T-helper 2 cell treated with Interferon-gamma antibody and Interleukin-4, amounts not matched to agents 5 μg/mL and 100 μg/mL, for 36 hours (primary cell): ENCODE measurements around the gene MNDA.
"Not testable (repeated sequence)": the region's sequence is repeated elsewhere in the genome, so short reads cannot be mapped to it uniquely, and the experiment has no call there.

ENCODE experiments used
- DNase-seq: peaks from one replicate; pipeline ENCODE4 v3.0.0; 2021; ENCODE audit warnings: low spot score
- H3K27ac Mint-ChIP-seq: one replicate; pipeline ENCODE4 v1.8.0; 2021; ENCODE audit warnings: mild to moderate bottlenecking, mixed read lengths
- H3K27me3 Mint-ChIP-seq: one replicate; pipeline ENCODE4 v1.8.0; 2021; ENCODE audit warnings: low read depth, mixed read lengths
- H3K36me3 Mint-ChIP-seq: one replicate; pipeline ENCODE4 v1.8.0; 2021; ENCODE audit warnings: low read depth, mixed read lengths
- H3K4me1 Mint-ChIP-seq: one replicate; pipeline ENCODE4 v1.8.0; 2021; ENCODE audit warnings: low read depth, mixed read lengths
- H3K4me3 Mint-ChIP-seq: one replicate; pipeline ENCODE4 v1.8.0; 2022; ENCODE audit warnings: mild to moderate bottlenecking, moderate library complexity, mixed read lengths
- H3K9me3 Mint-ChIP-seq: one replicate; pipeline ENCODE4 v1.8.0; 2021; ENCODE audit warnings: mixed read lengths

The MNDA gene

GRCh38 chr1:158818560-158818959 is 12.6 kb upstream of the MNDA start:
- Mint-ChIP-seq H3K27ac (peak overlapping the region; percentile 93), H3K36me3 (peaks cover 20% of the 10 kb centered on the region), H3K9me3 (peaks cover 23% of the 10 kb centered on the region), H3K4me3 (peak overlapping the region; percentile 90), H3K4me1 (peaks cover 36% of the 10 kb centered on the region), H3K27me3 (peaks cover 3% of the 10 kb centered on the region)
- no peak for DNase-seq

GRCh38 chr1:158818975-158819431 is 12.1 kb upstream of the MNDA start:
- Mint-ChIP-seq H3K36me3 (peaks cover 22% of the 10 kb centered on the region), H3K9me3 (peaks cover 27% of the 10 kb centered on the region), H3K27ac (peak overlapping the region; percentile 93), H3K27me3 (peaks cover 3% of the 10 kb centered on the region), H3K4me1 (peaks cover 36% of the 10 kb centered on the region), H3K4me3 (peak overlapping the region; percentile 90)
- no peak for DNase-seq

- H3K4me3 Mint-ChIP-seq: peak overlapping the region; percentile 90
- peak; percentile 53 for DNase-seq
- peaks cover 3% of the 10 kb centered on the region for H3K27me3 Mint-ChIP-seq
Measured at GRCh38 chr1:158819461-158820443, 11.4 kb upstream of the MNDA start.

GRCh38 chr1:158821723-158822122 is 9.4 kb upstream of the MNDA start:
- Mint-ChIP-seq H3K9me3 (peaks cover 38% of the 10 kb centered on the region), H3K4me3 (no peak overlapping the region), H3K4me1 (peaks cover 36% of the 10 kb centered on the region), H3K36me3 (peaks cover 22% of the 10 kb centered on the region), H3K27ac (no peak overlapping the region), H3K27me3 (peaks cover 3% of the 10 kb centered on the region)
- DNase-seq: no peak

More at GRCh38 chr1:158819461-158820443, 11.4 kb upstream of the MNDA start:
- Mint-ChIP-seq H3K4me1 (peaks cover 36% of the 10 kb centered on the region), H3K36me3 (peaks cover 22% of the 10 kb centered on the region), H3K27ac (peak overlapping the region; percentile 93), H3K9me3 (peaks cover 34% of the 10 kb centered on the region)

GRCh38 chr1:158830074-158830677 is 975 bp upstream of the MNDA start:
- DNase-seq: no peak
- peaks cover 16% of the 10 kb centered on the region for H3K36me3 Mint-ChIP-seq
- H3K4me1 Mint-ChIP-seq: peaks cover 15% of the 10 kb centered on the region
- peaks cover 35% of the 10 kb centered on the region for H3K9me3 Mint-ChIP-seq
- peaks cover 3% of the 10 kb centered on the region for H3K27me3 Mint-ChIP-seq
- H3K27ac Mint-ChIP-seq: peak overlapping the region; percentile 9
- H3K4me3 Mint-ChIP-seq: peak overlapping the region; percentile 23

GRCh38 chr1:158833264-158833663 is 2.1 kb downstream of the MNDA start:
- no peak for DNase-seq
- Mint-ChIP-seq H3K36me3 (peaks cover 12% of the 10 kb centered on the region), H3K4me1 (peaks cover 15% of the 10 kb centered on the region), H3K27me3 (peaks cover 13% of the 10 kb centered on the region), H3K9me3 (peaks cover 17% of the 10 kb centered on the region), H3K27ac (no peak overlapping the region), H3K4me3 (no peak overlapping the region)

GRCh38 chr1:158836038-158836437 is 4.9 kb downstream of the MNDA start:
- Mint-ChIP-seq H3K4me1 (peaks cover 3% of the 10 kb centered on the region), H3K4me3 (no peak overlapping the region), H3K9me3 (no peaks in the 10 kb centered on the region), H3K27ac (no peak overlapping the region), H3K36me3 (no peaks in the 10 kb centered on the region), H3K27me3 (peaks cover 29% of the 10 kb centered on the region)
- no peak for DNase-seq

GRCh38 chr1:158838660-158839059 is 7.5 kb downstream of the MNDA start:
- no peak overlapping the region for H3K27ac Mint-ChIP-seq

GRCh38 chr1:158839566-158839965 is 8.4 kb downstream of the MNDA start:
- Mint-ChIP-seq H3K9me3 (no peaks in the 10 kb centered on the region), H3K27ac (no peak overlapping the region), H3K4me3 (no peak overlapping the region), H3K36me3 (no peaks in the 10 kb centered on the region), H3K27me3 (peaks cover 30% of the 10 kb centered on the region), H3K4me1 (no peaks in the 10 kb centered on the region)
- no peak for DNase-seq

More at GRCh38 chr1:158838660-158839059, 7.5 kb downstream of the MNDA start:
- H3K9me3 Mint-ChIP-seq: no peaks in the 10 kb centered on the region
- no peak overlapping the region for H3K4me3 Mint-ChIP-seq
- no peak for DNase-seq
- no peaks in the 10 kb centered on the region for H3K4me1 Mint-ChIP-seq
- no peaks in the 10 kb centered on the region for H3K36me3 Mint-ChIP-seq
- peaks cover 30% of the 10 kb centered on the region for H3K27me3 Mint-ChIP-seq

- H3K36me3 Mint-ChIP-seq: no peaks in the 10 kb centered on the region
- no peak for DNase-seq
- peaks cover 30% of the 10 kb centered on the region for H3K27me3 Mint-ChIP-seq
- no peak overlapping the region for H3K27ac Mint-ChIP-seq
- no peak overlapping the region for H3K4me3 Mint-ChIP-seq
- no peaks in the 10 kb centered on the region for H3K4me1 Mint-ChIP-seq
- H3K9me3 Mint-ChIP-seq: no peaks in the 10 kb centered on the region
Measured at GRCh38 chr1:158840236-158840635, 9.1 kb downstream of the MNDA start.

- Mint-ChIP-seq H3K4me3 (no peak overlapping the region), H3K27ac (no peak overlapping the region), H3K9me3 (peaks cover 16% of the 10 kb centered on the region), H3K4me1 (no peaks in the 10 kb centered on the region), H3K27me3 (peaks cover 10% of the 10 kb centered on the region), H3K36me3 (no peaks in the 10 kb centered on the region)
- DNase-seq: no peak
Measured at GRCh38 chr1:158864595-158864994, 33.4 kb downstream of the MNDA start.

GRCh38 chr1:158870438-158870837 is 39.3 kb downstream of the MNDA start:
- H3K9me3 Mint-ChIP-seq: peaks cover 12% of the 10 kb centered on the region
- not testable (repeated sequence) for H3K4me1 Mint-ChIP-seq, H3K36me3 Mint-ChIP-seq, H3K4me3 Mint-ChIP-seq, H3K27ac Mint-ChIP-seq, DNase-seq, H3K27me3 Mint-ChIP-seq

GRCh38 chr1:158873141-158873540 is 42.0 kb downstream of the MNDA start:
- Mint-ChIP-seq H3K27ac (no peak overlapping the region), H3K27me3 (peaks cover 2% of the 10 kb centered on the region), H3K9me3 (peaks cover 5% of the 10 kb centered on the region), H3K4me3 (no peak overlapping the region), H3K4me1 (no peaks in the 10 kb centered on the region), H3K36me3 (no peaks in the 10 kb centered on the region)
- no peak for DNase-seq

- H3K4me3 Mint-ChIP-seq: no peak overlapping the region
- no peaks in the 10 kb centered on the region for H3K36me3 Mint-ChIP-seq
- H3K27me3 Mint-ChIP-seq: peaks cover 8% of the 10 kb centered on the region
- no peaks in the 10 kb centered on the region for H3K9me3 Mint-ChIP-seq
- H3K27ac Mint-ChIP-seq: no peak overlapping the region
- DNase-seq: no peak
- no peaks in the 10 kb centered on the region for H3K4me1 Mint-ChIP-seq
Measured at GRCh38 chr1:158893654-158894053, 62.5 kb downstream of the MNDA start.
